Osteoblast (primary cell): ENCODE data around the gene GPR63. TPM values are rescaled to one million over a fixed set of nuclear protein-coding genes. Genes with fewer than 3 reads are reported as not detected.

ENCODE experiments used
- DNase-seq: peaks from one replicate; pipeline ENCODE4 v3.0.0; 2011; ENCODE audit warnings: low spot score, mixed read lengths; ENCODE audit not compliant: insufficient read length; ENCODE audit errors: missing footprints
- H2AFZ ChIP-seq: 2 replicates; pipeline ENCODE4 v1.6.0; 2011; ENCODE audit warnings: mild to moderate bottlenecking, low read length
- H3K27ac ChIP-seq: 2 replicates; pipeline ENCODE4 v1.5.1; 2011; ENCODE audit warnings: mild to moderate bottlenecking, low read depth, low read length, moderate library complexity
- H3K27me3 ChIP-seq: 2 replicates; pipeline ENCODE4 v1.6.0; 2012; ENCODE audit warnings: mild to moderate bottlenecking, control low read depth, inconsistent platforms, low read length, moderate library complexity; ENCODE audit not compliant: insufficient read depth
- H3K36me3 ChIP-seq: 2 replicates; pipeline ENCODE4 v1.5.1; 2011; ENCODE audit warnings: mild to moderate bottlenecking, low read length, control low read depth, moderate library complexity; ENCODE audit not compliant: insufficient read depth
- H3K4me1 ChIP-seq: 2 replicates; pipeline ENCODE4 v1.5.1; 2011; ENCODE audit warnings: mild to moderate bottlenecking, low read length, control low read depth, moderate library complexity; ENCODE audit not compliant: insufficient read depth
- H3K4me2 ChIP-seq: 2 replicates; pipeline ENCODE4 v1.6.0; 2011; ENCODE audit warnings: mild to moderate bottlenecking, low read length; ENCODE audit not compliant: insufficient read depth
- H3K4me3 ChIP-seq: fragments of 200-600 bp; sonication (generic); 3 replicates; pipeline ENCODE4 v1.5.1; 2012; ENCODE audit warnings: mild to moderate bottlenecking, low read length, inconsistent platforms; ENCODE audit not compliant: insufficient read depth
- H3K79me2 ChIP-seq: 2 replicates; pipeline ENCODE4 v1.6.0; 2012; ENCODE audit warnings: mild to moderate bottlenecking, low read length, control low read depth, inconsistent platforms; ENCODE audit not compliant: insufficient read depth
- H3K9me3 ChIP-seq: 2 replicates; pipeline ENCODE4 v1.5.1; 2011; ENCODE audit warnings: low read depth, low read length, control low read depth
- H4K20me1 ChIP-seq: 2 replicates; pipeline ENCODE4 v1.6.0; 2012; ENCODE audit warnings: mild to moderate bottlenecking, low read length, control low read depth; ENCODE audit not compliant: insufficient read depth
- CTCF ChIP-seq: IDR thresholded peaks from 2 replicates; pipeline ENCODE4 v1.5.1; 2011; ENCODE audit warnings: mild to moderate bottlenecking, low read depth, low read length, moderate library complexity; ENCODE audit errors: extremely low read depth
- total RNA-seq: library from RNA; depleted of rRNA; stranded (reverse); fragments of >200 nt; gene quantifications from 2 replicates; pipeline ENCODE4 v1.2.3, GENCODE V29; 2012

Gene GPR63
- total RNA-seq, 1 donor, result under 0.01 TPM

- Histone ChIP-seq H3K79me2 (no peaks in the 10 kb centered on the region), H3K4me1 (no peaks in the 10 kb centered on the region), H3K27ac (no peak overlapping the region), H3K9me3 (no peaks in the 10 kb centered on the region), H3K4me3 (no peak overlapping the region), H3K27me3 (no peaks in the 10 kb centered on the region), H4K20me1 (no peaks in the 10 kb centered on the region), H3K4me2 (no peak overlapping the region), H2AFZ (no peak overlapping the region), H3K36me3 (no peaks in the 10 kb centered on the region)
- TF ChIP-seq CTCF, result no peak
- no peak for DNase-seq
These were observed 25.3 kb upstream of the GPR63 start for GRCh38 chr6:96862560-96862959.

- no peak for DNase-seq
- no peak overlapping the region for H3K4me2 ChIP-seq
- TF ChIP-seq CTCF, result no peak
- H4K20me1 ChIP-seq, result no peaks in the 10 kb centered on the region
- H3K79me2 ChIP-seq, result no peaks in the 10 kb centered on the region
- H3K9me3 ChIP-seq, result no peaks in the 10 kb centered on the region
- no peaks in the 10 kb centered on the region for H3K27me3 ChIP-seq
- no peaks in the 10 kb centered on the region for H3K36me3 ChIP-seq
- no peaks in the 10 kb centered on the region for H3K4me1 ChIP-seq
- H2AFZ ChIP-seq, result no peak overlapping the region
- H3K4me3 ChIP-seq, result no peak overlapping the region
- H3K27ac ChIP-seq, result no peak overlapping the region
These were observed 24.3 kb upstream of the GPR63 start for GRCh38 chr6:96861588-96861987.

- Histone ChIP-seq H3K4me1 (no peaks in the 10 kb centered on the region), H3K4me3 (no peak overlapping the region), H3K27me3 (no peaks in the 10 kb centered on the region), H3K27ac (no peak overlapping the region), H3K4me2 (no peak overlapping the region), H3K36me3 (no peaks in the 10 kb centered on the region), H4K20me1 (no peaks in the 10 kb centered on the region), H3K9me3 (no peaks in the 10 kb centered on the region), H3K79me2 (no peaks in the 10 kb centered on the region), H2AFZ (no peak overlapping the region)
- TF ChIP-seq CTCF, result no peak
- DNase-seq, result no peak
These were observed 19.6 kb upstream of the GPR63 start for GRCh38 chr6:96856856-96857255.

- Histone ChIP-seq H3K4me2 (no peak overlapping the region), H3K27me3 (no peaks in the 10 kb centered on the region), H4K20me1 (no peaks in the 10 kb centered on the region), H3K9me3 (no peaks in the 10 kb centered on the region), H3K36me3 (no peaks in the 10 kb centered on the region), H3K4me3 (no peak overlapping the region), H3K27ac (no peak overlapping the region), H3K79me2 (no peaks in the 10 kb centered on the region), H3K4me1 (no peaks in the 10 kb centered on the region), H2AFZ (no peak overlapping the region)
- TF ChIP-seq CTCF, result no peak
- no peak for DNase-seq
These were observed 15.8 kb upstream of the GPR63 start for GRCh38 chr6:96853083-96853482.
